ENCODE results near the gene ROS1. TPM values are rescaled to one million over a fixed set of nuclear protein-coding genes. Genes with fewer than 3 reads are reported as not detected.

ROS1 gene
- total and polyA plus RNA-seq, 3 experiments from 2014 or later: not detected

DNA sequence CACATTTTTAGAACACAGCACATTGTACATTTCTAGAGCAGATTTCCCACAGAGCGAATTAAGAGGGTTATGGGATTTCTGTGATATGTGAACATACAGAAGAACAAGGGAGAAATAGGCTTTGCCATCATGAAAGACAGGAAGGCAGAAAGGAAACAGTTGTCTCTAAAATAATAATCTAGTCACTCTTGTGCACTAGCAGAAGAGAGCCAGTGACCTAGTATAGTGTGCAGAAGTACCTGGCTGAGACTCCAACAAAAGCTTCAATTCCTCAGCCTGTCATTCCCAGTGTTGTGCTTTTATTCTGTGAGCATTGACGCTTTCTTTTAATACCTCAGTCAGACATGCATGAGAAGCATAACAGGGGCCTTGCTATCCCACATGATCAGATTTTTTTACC is 39.0 kb upstream of the ROS1 start:
- Mint-ChIP-seq H3K4me3 (no peak overlapping the region), H3K27me3 (peaks cover 7 to 13% of the 10 kb centered on the region in 2 donors), H3K9me3 (no peaks in the 10 kb centered on the region), H3K27ac (peak overlapping the region in 1 of 8 donors; percentile 14), H3K4me1 (peaks cover 15 to 25% (median 15%) of the 10 kb centered on the region in 3 donors), H3K36me3 (no peaks in the 10 kb centered on the region)
- POLR2A ChIA-PET: no interaction called here
- DNase-seq: no peak
- H3K27me3 ChIP-seq (ENCODE audit: insufficient read depth, low read length, poor library complexity, severe bottlenecking): no peaks in the 10 kb centered on the region
- CTCF ChIA-PET: no interaction called here
- H3K9me3 ChIP-seq (ENCODE audit: low read length): no peaks in the 10 kb centered on the region
- no peak overlapping the region for H3K27ac ChIP-seq (ENCODE audit: low read depth, low read length)
- H3K4me1 ChIP-seq (ENCODE audit: insufficient read depth, low read length): no peaks in the 10 kb centered on the region
- no peak overlapping the region for H3K4me3 ChIP-seq (ENCODE audit: low read length)
- no peaks in the 10 kb centered on the region for H3K36me3 ChIP-seq (ENCODE audit: insufficient read depth, low read length)

DNA sequence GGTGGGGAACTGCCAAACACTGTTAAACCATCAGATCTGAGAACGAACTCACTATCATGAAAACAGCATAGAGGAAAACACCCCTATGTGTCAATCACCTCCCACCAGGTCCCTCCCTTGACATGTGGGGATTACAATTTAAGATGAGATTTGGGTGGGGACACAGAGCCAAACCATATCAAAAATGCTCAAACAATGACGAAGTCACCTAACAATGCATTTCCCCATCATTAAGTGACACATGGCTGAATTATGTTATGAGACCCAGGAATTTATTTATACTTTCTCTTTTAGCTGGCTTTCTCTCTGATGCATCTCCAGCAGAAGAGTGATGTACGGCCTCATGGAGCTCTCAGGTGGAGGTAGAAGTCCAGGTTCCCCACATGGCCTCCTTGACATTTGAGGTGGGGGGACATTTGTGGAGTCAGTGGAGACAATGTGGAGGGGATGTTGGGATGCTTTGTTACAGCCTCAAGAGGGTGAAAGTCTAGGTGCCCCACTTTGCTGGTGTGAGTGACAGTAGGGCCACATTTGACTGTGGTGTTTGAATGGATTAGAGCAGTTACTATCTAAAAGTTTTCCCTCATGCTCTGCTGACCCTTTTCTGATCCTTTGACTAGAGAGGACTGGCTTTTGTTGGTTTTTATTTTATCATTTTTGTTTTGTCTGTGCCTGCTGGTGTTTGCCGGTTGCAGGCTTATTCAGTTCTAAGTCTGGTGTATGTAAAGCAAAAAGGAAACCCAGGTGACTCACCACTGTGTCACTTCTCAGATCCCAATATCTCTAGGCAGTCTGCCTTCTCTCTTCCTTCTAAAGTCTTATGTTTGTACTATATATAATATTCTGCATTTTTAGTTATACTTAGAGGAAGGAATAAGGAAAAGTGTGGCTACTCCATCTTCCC is 38.3 kb upstream of the ROS1 start:
- POLR2A ChIA-PET: no interaction called here
- Histone ChIP-seq H3K9me3 (ENCODE audit: low read length) (no peaks in the 10 kb centered on the region), H3K4me1 (ENCODE audit: insufficient read depth, low read length) (no peaks in the 10 kb centered on the region), H3K27me3 (ENCODE audit: insufficient read depth, low read length, poor library complexity, severe bottlenecking) (no peaks in the 10 kb centered on the region), H3K27ac (ENCODE audit: low read depth, low read length) (no peak overlapping the region), H3K36me3 (ENCODE audit: insufficient read depth, low read length) (no peaks in the 10 kb centered on the region), H3K4me3 (ENCODE audit: low read length) (no peak overlapping the region)
- Mint-ChIP-seq H3K4me1 (peaks cover 8 to 19% (median 10%) of the 10 kb centered on the region in 3 donors), H3K9me3 (no peaks in the 10 kb centered on the region), H3K27me3 (peaks cover 7 to 13% of the 10 kb centered on the region in 2 donors), H3K4me3 (peak overlapping the region in 4 of 7 donors; percentile 4 to 58 (median 42)), H3K36me3 (no peaks in the 10 kb centered on the region), H3K27ac (peak overlapping the region in 4 of 8 donors; percentile 26 to 76 (median 62))
- no peak for DNase-seq
- CTCF ChIA-PET: no interaction called here

DNA sequence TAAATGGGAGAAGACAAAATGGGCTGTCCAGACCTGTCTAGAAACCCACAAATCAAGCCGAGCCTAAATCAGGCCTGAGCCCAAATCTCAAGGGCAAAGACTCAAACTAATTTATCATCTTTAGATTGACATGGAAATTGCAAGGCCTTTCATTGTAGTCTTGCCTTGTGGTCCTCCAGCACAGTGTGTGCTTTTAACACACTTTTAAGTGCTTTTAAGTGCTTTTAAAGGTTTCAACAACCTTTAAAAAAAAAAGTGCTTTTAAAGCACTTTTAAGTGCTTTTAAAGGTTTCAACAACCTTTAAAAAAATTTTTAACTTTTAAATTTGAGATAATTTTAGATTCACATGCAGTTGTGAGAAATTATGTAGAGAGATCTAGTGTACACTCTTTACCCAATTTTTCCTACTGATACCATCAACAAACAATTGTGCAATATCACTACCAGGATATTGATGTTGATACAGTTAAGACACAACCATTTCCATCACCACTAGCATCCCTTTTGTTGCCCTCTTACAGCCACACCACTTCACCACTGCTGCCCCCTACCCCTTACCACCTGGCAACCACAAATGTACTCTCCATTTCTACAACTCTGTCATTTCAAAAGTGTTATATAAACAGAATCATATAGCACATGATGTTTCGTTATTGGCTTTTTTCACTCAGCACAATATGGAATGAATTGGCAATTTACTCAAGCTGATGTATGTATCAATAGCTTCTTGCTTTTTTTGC is 33.6 kb upstream of the ROS1 start:
- no peak overlapping the region for H3K4me3 Mint-ChIP-seq
- H3K36me3 Mint-ChIP-seq: no peaks in the 10 kb centered on the region
- no peaks in the 10 kb centered on the region for H3K9me3 Mint-ChIP-seq
- no peaks in the 10 kb centered on the region for H3K36me3 ChIP-seq (ENCODE audit: insufficient read depth, low read length)
- peak overlapping the region in 1 of 8 donors; percentile 51 for H3K27ac Mint-ChIP-seq
- H3K27me3 Mint-ChIP-seq: peaks cover 3 to 9% of the 10 kb centered on the region in 2 donors
- H3K4me1 Mint-ChIP-seq: peaks cover 4 to 10% (median 10%) of the 10 kb centered on the region in 3 donors
- no peaks in the 10 kb centered on the region for H3K9me3 ChIP-seq (ENCODE audit: low read length)
- no peaks in the 10 kb centered on the region for H3K27me3 ChIP-seq (ENCODE audit: insufficient read depth, low read length, poor library complexity, severe bottlenecking)
- ChIA-PET CTCF (no interaction called here), POLR2A (no interaction called here)
- no peak overlapping the region for H3K4me3 ChIP-seq (ENCODE audit: low read length)
- no peaks in the 10 kb centered on the region for H3K4me1 ChIP-seq (ENCODE audit: insufficient read depth, low read length)
- no peak overlapping the region for H3K27ac ChIP-seq (ENCODE audit: low read depth, low read length)
- no peak for DNase-seq

DNA sequence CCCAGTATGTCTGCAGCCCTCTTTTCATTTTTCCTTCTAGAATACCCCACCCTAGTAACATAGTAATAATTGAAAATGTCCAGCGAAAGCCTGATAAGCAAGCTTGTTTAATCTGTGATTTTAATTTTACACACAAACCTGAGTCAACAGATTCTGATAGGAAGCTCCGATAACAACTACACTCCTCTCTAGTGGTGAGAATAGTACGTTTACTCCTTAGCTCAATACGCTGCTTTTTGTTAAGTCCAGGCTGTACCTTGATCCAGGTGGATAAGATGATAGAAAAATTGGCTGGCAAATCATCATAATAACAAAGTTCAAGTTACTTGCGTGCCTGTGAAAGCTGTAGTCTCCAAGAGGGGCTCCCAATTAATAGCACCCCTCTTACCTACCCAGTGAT is 31.3 kb upstream of the ROS1 start:
- Histone ChIP-seq H3K4me1 (ENCODE audit: insufficient read depth, low read length) (no peaks in the 10 kb centered on the region), H3K9me3 (ENCODE audit: low read length) (no peaks in the 10 kb centered on the region), H3K36me3 (ENCODE audit: insufficient read depth, low read length) (no peaks in the 10 kb centered on the region), H3K27me3 (ENCODE audit: insufficient read depth, low read length, poor library complexity, severe bottlenecking) (no peaks in the 10 kb centered on the region), H3K27ac (ENCODE audit: low read depth, low read length) (no peak overlapping the region), H3K4me3 (ENCODE audit: low read length) (no peak overlapping the region)
- Mint-ChIP-seq H3K9me3 (no peaks in the 10 kb centered on the region), H3K4me1 (no peaks in the 10 kb centered on the region), H3K27ac (no peak overlapping the region), H3K4me3 (no peak overlapping the region), H3K27me3 (peaks cover 0 to 18% of the 10 kb centered on the region in 2 donors), H3K36me3 (no peaks in the 10 kb centered on the region)
- DNase-seq: no peak
- CTCF ChIA-PET: interaction anchor here (1.4 to 1.5 kb wide), 2 partner anchors 94 to 99 kb away, joined by 3 to 4 read pairs; no protein-coding TSS in a partner anchor
- POLR2A ChIA-PET: interaction anchor here (0.6 kb wide), 1 partner anchor 1182 kb away, joined by 6 read pairs; no protein-coding TSS in a partner anchor

DNA sequence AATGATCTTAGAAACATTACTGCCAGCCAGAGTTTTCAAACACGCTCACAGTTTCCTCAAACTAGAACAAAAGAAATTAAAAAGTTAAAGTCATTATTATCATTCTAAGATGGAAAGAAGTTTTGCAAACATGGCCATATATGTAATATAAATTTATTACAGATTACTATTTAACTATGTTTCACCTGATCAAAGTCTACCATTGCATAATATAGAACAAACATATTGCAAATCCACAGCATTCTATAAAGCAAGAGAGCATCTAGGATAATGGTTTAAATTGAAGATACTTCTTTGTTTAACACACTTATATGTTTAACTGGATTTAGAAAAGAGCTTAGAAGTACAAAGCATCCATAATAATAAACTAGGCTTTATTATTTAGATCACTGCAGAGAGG is 30.5 kb upstream of the ROS1 start:
- Histone ChIP-seq H3K4me3 (ENCODE audit: low read length) (no peak overlapping the region), H3K9me3 (ENCODE audit: low read length) (no peaks in the 10 kb centered on the region), H3K36me3 (ENCODE audit: insufficient read depth, low read length) (no peaks in the 10 kb centered on the region), H3K4me1 (ENCODE audit: insufficient read depth, low read length) (no peaks in the 10 kb centered on the region), H3K27me3 (ENCODE audit: insufficient read depth, low read length, poor library complexity, severe bottlenecking) (no peaks in the 10 kb centered on the region), H3K27ac (ENCODE audit: low read depth, low read length) (no peak overlapping the region)
- Mint-ChIP-seq H3K27me3 (peaks cover 0 to 18% of the 10 kb centered on the region in 2 donors), H3K4me3 (no peak overlapping the region), H3K27ac (no peak overlapping the region), H3K36me3 (no peaks in the 10 kb centered on the region), H3K9me3 (no peaks in the 10 kb centered on the region), H3K4me1 (no peaks in the 10 kb centered on the region)
- ChIA-PET CTCF (interaction anchor here (1.4 to 1.5 kb wide), 2 partner anchors 95 to 100 kb away, joined by 3 to 4 read pairs; no protein-coding TSS in a partner anchor), POLR2A (no interaction called here)
- DNase-seq: no peak

DNA sequence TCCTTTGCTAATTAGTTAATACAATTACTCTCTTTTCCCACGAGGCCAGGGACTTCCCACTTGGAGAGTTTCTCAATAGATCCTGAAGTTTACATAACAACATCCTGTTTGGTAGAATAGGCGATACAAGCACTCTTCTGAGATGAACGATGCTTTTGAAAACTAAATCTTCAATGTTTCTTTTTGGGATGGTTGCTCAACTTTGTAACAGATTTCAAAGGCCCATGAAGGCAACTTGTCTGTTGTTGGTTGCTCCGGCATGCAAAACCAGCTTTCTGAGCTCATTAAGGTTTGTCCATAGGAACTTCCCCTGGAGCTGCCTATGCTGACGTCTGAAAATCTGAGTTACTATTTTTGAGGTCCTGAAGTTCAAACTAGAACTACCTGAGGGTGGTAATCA is 25.9 kb upstream of the ROS1 start:
- Mint-ChIP-seq H3K36me3 (no peaks in the 10 kb centered on the region), H3K4me1 (no peaks in the 10 kb centered on the region), H3K9me3 (no peaks in the 10 kb centered on the region), H3K27me3 (peaks cover 14 to 41% of the 10 kb centered on the region in 2 donors), H3K4me3 (no peak overlapping the region), H3K27ac (no peak overlapping the region)
- Histone ChIP-seq H3K9me3 (ENCODE audit: low read length) (no peaks in the 10 kb centered on the region), H3K36me3 (ENCODE audit: insufficient read depth, low read length) (no peaks in the 10 kb centered on the region), H3K4me1 (ENCODE audit: insufficient read depth, low read length) (no peaks in the 10 kb centered on the region), H3K27me3 (ENCODE audit: insufficient read depth, low read length, poor library complexity, severe bottlenecking) (no peaks in the 10 kb centered on the region), H3K4me3 (ENCODE audit: low read length) (no peak overlapping the region), H3K27ac (ENCODE audit: low read depth, low read length) (no peak overlapping the region)
- DNase-seq: no peak
- CTCF ChIA-PET: interaction anchor here (1.1 to 5.0 kb wide), 6 partner anchors 8 to 154 kb away, joined by 3 to 48 read pairs (median 3); partner anchors contain the start of gene GOPC
- POLR2A ChIA-PET: no interaction called here

DNA sequence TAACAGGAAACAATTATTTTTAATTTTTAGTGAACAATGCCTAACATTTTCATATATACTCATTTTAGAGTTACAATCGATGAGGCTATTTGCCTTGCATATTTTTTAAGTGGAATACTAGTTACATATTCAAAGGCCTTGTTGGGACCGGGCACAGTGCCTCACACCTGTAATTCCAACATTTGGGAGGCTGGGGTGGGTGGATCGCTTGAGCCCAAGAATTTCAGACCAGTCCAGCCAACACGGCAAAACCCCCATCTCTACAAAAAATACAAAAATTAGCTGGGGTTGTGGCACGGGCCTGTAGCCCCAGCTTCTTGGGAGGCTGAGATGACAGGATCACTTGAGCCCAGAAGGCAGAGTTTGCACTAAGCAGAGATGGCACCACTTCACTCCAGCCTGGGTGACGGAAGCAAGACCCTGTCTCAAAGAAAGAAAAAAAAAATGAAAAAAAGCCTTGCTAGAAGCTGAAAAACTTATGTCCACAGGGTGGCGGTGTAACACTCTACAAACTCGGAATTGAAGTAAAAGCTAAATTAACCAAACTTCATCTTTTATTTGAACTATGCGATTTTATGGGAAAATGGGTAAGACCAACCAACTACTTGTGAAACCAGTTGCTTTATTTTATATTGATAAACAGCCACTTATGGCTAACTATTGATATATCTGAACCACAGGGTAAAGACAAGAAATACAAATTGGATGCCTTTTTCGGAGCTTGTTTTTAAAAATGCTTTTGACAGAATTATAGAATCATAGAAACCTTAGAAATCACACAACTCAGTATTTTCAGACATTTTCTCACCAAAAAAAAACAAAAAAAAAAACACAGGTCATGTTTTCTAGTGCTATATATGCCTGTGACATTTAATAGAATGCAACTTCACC is 24.1 kb upstream of the ROS1 start:
- Mint-ChIP-seq H3K36me3 (no peaks in the 10 kb centered on the region), H3K4me3 (no peak overlapping the region), H3K27me3 (peaks cover 22 to 49% of the 10 kb centered on the region in 2 donors), H3K9me3 (no peaks in the 10 kb centered on the region), H3K4me1 (no peaks in the 10 kb centered on the region), H3K27ac (no peak overlapping the region)
- H3K9me3 ChIP-seq (ENCODE audit: low read length): no peaks in the 10 kb centered on the region
- H3K36me3 ChIP-seq (ENCODE audit: insufficient read depth, low read length): no peaks in the 10 kb centered on the region
- CTCF ChIA-PET: interaction anchor here (0.7 to 5.0 kb wide), 25 partner anchors 8 to 159 kb away, joined by 3 to 48 read pairs (median 5); partner anchors contain the start of genes DCBLD1, GOPC and ROS1
- peak; percentile 30 to 66 (median 57) for DNase-seq
- no peak overlapping the region for H3K4me3 ChIP-seq (ENCODE audit: low read length)
- POLR2A ChIA-PET: interaction anchor here (0.6 to 1.1 kb wide), 4 partner anchors 19 to 154 kb away, joined by 3 to 6 read pairs (median 5); partner anchors contain the start of gene GOPC
- H3K27me3 ChIP-seq (ENCODE audit: insufficient read depth, low read length, poor library complexity, severe bottlenecking): peaks cover 3% of the 10 kb centered on the region
- H3K27ac ChIP-seq (ENCODE audit: low read depth, low read length): no peak overlapping the region
- H3K4me1 ChIP-seq (ENCODE audit: insufficient read depth, low read length): no peaks in the 10 kb centered on the region
